Adipocyte (in vitro differentiated cells): Measurements from ENCODE around the gene MBOAT2.
"Not testable (repeated sequence)": the region's sequence is repeated elsewhere in the genome, so short reads cannot be mapped to it uniquely, and the experiment has no call there.

Experiments
- DNase-seq: peaks from one replicate; pipeline ENCODE4 v3.0.0-alpha.2; 2015; ENCODE audit warnings: low read depth
- H3K27me3 ChIP-seq: replicated peaks from 2 replicates; pipeline ENCODE4 v1.7.0; 2013; ENCODE audit warnings: mild to moderate bottlenecking, low read length, moderate library complexity; ENCODE audit not compliant: control insufficient read depth, insufficient read depth
- H3K36me3 ChIP-seq: 2 replicates; pipeline ENCODE4 v1.7.0; 2013; ENCODE audit warnings: low read length, mild to moderate bottlenecking, moderate library complexity; ENCODE audit not compliant: control insufficient read depth, insufficient read depth, severe bottlenecking
- H3K4me1 ChIP-seq: 2 replicates; pipeline ENCODE4 v1.7.0; 2013; ENCODE audit warnings: mild to moderate bottlenecking, low read length, moderate library complexity; ENCODE audit not compliant: control insufficient read depth, insufficient read depth
- H3K4me3 ChIP-seq: 2 replicates; pipeline ENCODE4 v1.7.0; 2013; ENCODE audit warnings: mild to moderate bottlenecking, low read length, moderate library complexity
- H3K9ac ChIP-seq: 2 replicates; pipeline ENCODE4 v1.7.0; 2013; ENCODE audit warnings: mild to moderate bottlenecking, low read length, moderate library complexity
- H3K9me3 ChIP-seq: 2 replicates; pipeline ENCODE4 v1.7.0; 2013; ENCODE audit warnings: mild to moderate bottlenecking, low read length, moderate library complexity; ENCODE audit not compliant: control insufficient read depth

Gene MBOAT2

GRCh38 chr2:9003616-9004337 is at the start of gene MBOAT2:
MBOAT2 (minus strand) TSS chr2:9003684; CDS start chr2:9003614, 70 bp downstream.
- peak; percentile 96 for DNase-seq

GRCh38 chr2:9052821-9053533 is 49.5 kb upstream of the MBOAT2 start:
- no peak overlapping the region for H3K9ac ChIP-seq
- no peak overlapping the region for H3K4me3 ChIP-seq
- H3K27me3 ChIP-seq, result no peaks in the 10 kb centered on the region
- peaks cover 10% of the 10 kb centered on the region for H3K4me1 ChIP-seq
- no peaks in the 10 kb centered on the region for H3K36me3 ChIP-seq
- DNase-seq, result no peak
- no peaks in the 10 kb centered on the region for H3K9me3 ChIP-seq

More at GRCh38 chr2:9003616-9004337, at the start of gene MBOAT2:
- peak within 1 kb of the TSS; percentile 83 for H3K4me3 ChIP-seq
- H3K4me1 ChIP-seq, result peaks cover 12% of the 10 kb centered on the region
- no peaks in the 10 kb centered on the region for H3K9me3 ChIP-seq
- no peaks in the 10 kb centered on the region for H3K36me3 ChIP-seq
- H3K27me3 ChIP-seq, result no peaks in the 10 kb centered on the region
- peak within 1 kb of the TSS; percentile 85 for H3K9ac ChIP-seq

GRCh38 chr2:9051451-9051850 is 48.0 kb upstream of the MBOAT2 start:
- not testable (repeated sequence) for H3K9ac ChIP-seq, H3K36me3 ChIP-seq, H3K4me3 ChIP-seq, H3K4me1 ChIP-seq, DNase-seq, H3K27me3 ChIP-seq, H3K9me3 ChIP-seq

GRCh38 chr2:9050122-9050809 is 46.8 kb upstream of the MBOAT2 start:
- no peak for DNase-seq
- Histone ChIP-seq H3K27me3 (no peaks in the 10 kb centered on the region), H3K9me3 (no peaks in the 10 kb centered on the region), H3K36me3 (no peaks in the 10 kb centered on the region), H3K4me3 (no peak overlapping the region), H3K9ac (no peak overlapping the region), H3K4me1 (peaks cover 10% of the 10 kb centered on the region)

GRCh38 chr2:9045595-9045994 is 42.1 kb upstream of the MBOAT2 start:
- no peak overlapping the region for H3K4me3 ChIP-seq
- no peak for DNase-seq
- no peaks in the 10 kb centered on the region for H3K9me3 ChIP-seq
- H3K9ac ChIP-seq, result no peak overlapping the region
- no peaks in the 10 kb centered on the region for H3K4me1 ChIP-seq
- no peaks in the 10 kb centered on the region for H3K27me3 ChIP-seq
- no peaks in the 10 kb centered on the region for H3K36me3 ChIP-seq

- H3K27me3 ChIP-seq, H3K4me3 ChIP-seq, H3K36me3 ChIP-seq, DNase-seq, H3K9ac ChIP-seq, H3K4me1 ChIP-seq, H3K9me3 ChIP-seq: not testable (repeated sequence)
Observed at GRCh38 chr2:9043491-9043890, 40.0 kb upstream of the MBOAT2 start.

- Histone ChIP-seq H3K9me3 (peaks cover 2% of the 10 kb centered on the region), H3K9ac (no peak overlapping the region), H3K36me3 (no peaks in the 10 kb centered on the region), H3K27me3 (no peaks in the 10 kb centered on the region), H3K4me1 (no peaks in the 10 kb centered on the region), H3K4me3 (no peak overlapping the region)
- no peak for DNase-seq
Observed at GRCh38 chr2:9037166-9037565, 33.7 kb upstream of the MBOAT2 start.

GRCh38 chr2:9033385-9034168 is 30.1 kb upstream of the MBOAT2 start:
- Histone ChIP-seq H3K9me3 (peaks cover 2% of the 10 kb centered on the region), H3K4me3 (no peak overlapping the region), H3K9ac (no peak overlapping the region), H3K27me3 (no peaks in the 10 kb centered on the region), H3K36me3 (no peaks in the 10 kb centered on the region), H3K4me1 (peaks cover 14% of the 10 kb centered on the region)
- no peak for DNase-seq

- H3K9me3 ChIP-seq, result no peaks in the 10 kb centered on the region
- no peak for DNase-seq
- H3K36me3 ChIP-seq, result no peaks in the 10 kb centered on the region
- H3K4me1 ChIP-seq, result peaks cover 14% of the 10 kb centered on the region
- no peak overlapping the region for H3K9ac ChIP-seq
- no peak overlapping the region for H3K4me3 ChIP-seq
- H3K27me3 ChIP-seq, result peaks cover under 1% of the 10 kb centered on the region
Observed at GRCh38 chr2:9032536-9033255, 29.2 kb upstream of the MBOAT2 start.

- DNase-seq, result no peak
- no peaks in the 10 kb centered on the region for H3K36me3 ChIP-seq
- no peak overlapping the region for H3K4me3 ChIP-seq
- no peaks in the 10 kb centered on the region for H3K9me3 ChIP-seq
- H3K9ac ChIP-seq, result no peak overlapping the region
- H3K27me3 ChIP-seq, result peaks cover 2% of the 10 kb centered on the region
- peaks cover 14% of the 10 kb centered on the region for H3K4me1 ChIP-seq
Observed at GRCh38 chr2:9032121-9032520, 28.6 kb upstream of the MBOAT2 start.
